Measurements from ENCODE around the gene ULBP2.

- no peak for TF ChIP-seq CTCF (optimal IDR thresholded peaks at IDR 0.05 in 1 of 3, IDR thresholded peaks at IDR 0.05 in 1 of 3, conservative IDR thresholded peaks at IDR 0.05 in 1 of 3; ENCODE audit: extremely low read depth in 1 of 3, insufficient read depth in 2 of 3, low read length in 3 of 3)
- no peak for TF ChIP-seq EZH2 (IDR thresholded peaks at IDR 0.05; ENCODE audit: low read length)
Measured at GRCh38 chr6:149935668-149936067, 6.1 kb upstream of the ULBP2 start.

Measured in keratinocyte (primary cell).